ENCODE data around the gene ZMYM3.

ZMYM3 gene

DNA sequence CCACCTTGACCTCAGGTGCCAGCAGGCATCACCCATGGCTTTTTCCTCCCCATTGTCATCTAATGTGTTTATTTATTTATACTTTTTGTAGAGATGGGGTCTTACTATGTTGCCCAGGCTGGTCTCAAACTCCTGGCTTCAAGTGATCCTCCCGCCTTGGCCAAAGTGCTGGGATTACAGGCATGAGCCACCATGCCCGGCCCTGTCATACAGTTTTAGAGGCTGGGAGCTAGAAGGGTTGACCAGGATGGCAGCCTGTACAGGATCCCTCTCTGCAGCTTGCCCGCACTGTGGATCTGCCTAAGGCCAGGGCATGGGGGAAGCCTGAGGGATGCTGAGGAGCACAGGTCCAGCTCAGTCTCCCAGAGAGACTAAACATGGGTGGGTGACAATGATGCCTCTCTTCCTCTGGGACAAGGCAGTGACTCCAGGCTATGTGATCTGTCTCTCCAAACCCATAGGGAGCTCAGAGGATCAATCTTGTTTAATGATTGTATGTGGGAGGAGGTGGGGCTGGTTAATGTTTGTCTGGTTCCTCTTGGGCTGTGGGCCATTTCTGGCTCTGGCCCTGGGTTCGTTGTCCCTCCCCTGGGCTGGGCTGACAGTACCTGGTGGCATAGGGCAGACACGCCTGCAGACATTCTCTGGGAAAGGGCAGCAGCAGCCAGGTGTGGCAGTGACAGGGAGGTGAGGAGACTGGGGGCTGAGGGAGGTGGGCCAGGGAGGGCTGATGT is 39.2 kb downstream of the ZMYM3 start:
- no peak for DNase-seq (ENCODE audit: low read depth in 2 of 2)

DNA sequence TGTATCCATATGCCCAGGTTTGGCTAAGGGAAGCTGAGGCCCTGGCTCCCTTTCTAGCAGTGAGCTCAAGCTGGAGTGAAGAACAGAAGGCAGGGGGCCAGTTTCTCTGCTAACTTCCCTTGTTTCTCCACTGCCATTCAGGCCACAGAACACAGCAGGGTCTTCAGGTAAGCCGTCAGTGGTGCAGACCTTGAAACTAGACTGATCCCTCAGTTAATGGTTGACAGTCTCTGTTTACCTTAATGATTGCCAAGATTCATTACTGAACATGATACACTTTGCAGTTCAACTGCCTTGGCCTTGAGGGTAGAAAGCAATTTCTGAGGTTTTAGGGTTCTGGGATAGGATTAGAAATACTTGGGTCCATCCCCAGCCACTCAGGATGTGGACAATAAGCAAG is 39.8 kb downstream of the ZMYM3 start:
- no peak for DNase-seq (ENCODE audit: low read depth in 2 of 2)

- no peak for DNase-seq (ENCODE audit: low read depth in 2 of 2)
Observed at GRCh38 chrX:71212536-71212935, 41.4 kb downstream of the ZMYM3 start.

DNA sequence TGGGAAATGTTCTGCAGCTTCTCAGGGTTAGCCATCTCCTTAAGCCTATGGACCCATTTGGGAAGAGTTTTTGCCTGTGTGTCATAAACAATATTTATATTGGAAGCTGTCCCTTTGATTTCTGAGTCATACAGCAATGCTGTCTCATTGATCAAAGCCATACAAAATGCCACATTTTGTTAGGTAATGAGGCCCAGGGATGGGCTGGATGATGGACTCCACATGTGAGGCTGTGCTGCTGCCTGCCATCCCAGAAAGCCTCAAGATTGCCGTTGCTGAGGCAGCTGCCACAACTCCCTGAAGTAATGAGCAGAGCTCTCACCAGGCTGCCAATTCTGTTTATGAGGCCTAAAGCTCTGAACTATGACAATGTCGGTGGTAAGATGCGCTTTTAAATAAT is 43.1 kb downstream of the ZMYM3 start:
- no peak for DNase-seq (ENCODE audit: low read depth in 2 of 2)

- no peak for DNase-seq (ENCODE audit: low read depth in 2 of 2)
Observed at GRCh38 chrX:71199252-71200008, 54.5 kb downstream of the ZMYM3 start.

- no peak for DNase-seq (ENCODE audit: low read depth in 2 of 2)
Observed at GRCh38 chrX:71198066-71198465, 55.9 kb downstream of the ZMYM3 start.

- no peak for DNase-seq (ENCODE audit: low read depth in 2 of 2)
Observed at GRCh38 chrX:71195964-71196649, 57.8 kb downstream of the ZMYM3 start.

DNA sequence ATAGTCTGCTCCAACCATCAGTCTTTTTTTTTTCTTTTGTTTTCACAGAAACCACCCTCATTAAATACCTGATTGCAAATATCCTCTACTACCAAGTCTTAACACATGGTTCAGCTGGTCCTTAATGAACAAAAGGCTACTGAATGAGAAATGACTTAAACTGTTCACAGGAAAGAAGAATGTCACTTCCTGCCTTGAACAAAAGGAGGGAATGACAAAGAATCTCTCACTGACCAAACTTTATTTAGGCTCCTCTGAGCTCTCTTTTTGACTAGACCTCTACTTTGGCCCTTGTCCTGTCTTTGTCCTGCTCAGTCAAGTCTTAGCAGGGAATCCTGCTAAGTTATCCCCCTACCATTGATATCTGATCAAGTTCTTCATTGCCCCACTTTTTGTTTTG is 62.7 kb downstream of the ZMYM3 start:
- DNase-seq (ENCODE audit: low read depth in 2 of 2) = no peak

Measured in stimulated activated CD8-positive, alpha-beta memory T cell treated with anti-CD3 and anti-CD28 coated beads, Interleukin-7, amount 100 ng/mL, for 4 hours (primary cell).